A549 (cell line): Measurements from ENCODE around the gene BCAS3.

Experiments used
- EP300 ChIP-seq, 2 experiments: fragments of >200 bp; sonication (Bioruptor Twin); formaldehyde crosslinking; IDR thresholded peaks; 2 replicates in 1 of 2; 3 replicates in 1 of 2; pipeline ENCODE4 v1.6.1; 2016 to 2017
- TF ChIP-seq, protein P1 (sequence below): fragments of >200 bp; sonication (Bioruptor Twin); formaldehyde crosslinking; IDR thresholded peaks from 3 replicates; pipeline ENCODE4 v1.5.1; 2016
- TF ChIP-seq, protein P2 (sequence below): IDR thresholded peaks from 2 replicates; pipeline ENCODE4 v1.6.1; 2012

DNA sequence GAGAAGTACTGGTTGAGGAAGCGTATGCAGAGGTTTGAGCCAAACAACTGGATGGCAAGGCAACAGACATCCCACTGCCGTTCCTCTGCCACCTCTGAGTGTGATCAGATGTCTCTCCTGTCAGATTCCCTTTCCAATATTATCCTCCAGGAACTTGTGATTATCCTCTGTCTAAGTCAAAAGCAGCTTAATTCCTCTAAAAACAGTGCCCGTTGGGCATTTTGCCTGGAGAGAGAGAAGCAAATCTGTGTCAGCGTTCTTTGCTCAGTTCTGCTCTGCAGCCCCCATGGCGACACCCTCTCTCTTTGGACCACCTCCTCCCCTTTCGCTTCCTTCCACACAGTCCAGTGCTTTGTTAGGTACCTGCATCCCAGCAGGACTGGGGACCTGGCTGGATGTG is 665.9 kb downstream of the BCAS3 start:
- TF ChIP-seq, protein P1, sequence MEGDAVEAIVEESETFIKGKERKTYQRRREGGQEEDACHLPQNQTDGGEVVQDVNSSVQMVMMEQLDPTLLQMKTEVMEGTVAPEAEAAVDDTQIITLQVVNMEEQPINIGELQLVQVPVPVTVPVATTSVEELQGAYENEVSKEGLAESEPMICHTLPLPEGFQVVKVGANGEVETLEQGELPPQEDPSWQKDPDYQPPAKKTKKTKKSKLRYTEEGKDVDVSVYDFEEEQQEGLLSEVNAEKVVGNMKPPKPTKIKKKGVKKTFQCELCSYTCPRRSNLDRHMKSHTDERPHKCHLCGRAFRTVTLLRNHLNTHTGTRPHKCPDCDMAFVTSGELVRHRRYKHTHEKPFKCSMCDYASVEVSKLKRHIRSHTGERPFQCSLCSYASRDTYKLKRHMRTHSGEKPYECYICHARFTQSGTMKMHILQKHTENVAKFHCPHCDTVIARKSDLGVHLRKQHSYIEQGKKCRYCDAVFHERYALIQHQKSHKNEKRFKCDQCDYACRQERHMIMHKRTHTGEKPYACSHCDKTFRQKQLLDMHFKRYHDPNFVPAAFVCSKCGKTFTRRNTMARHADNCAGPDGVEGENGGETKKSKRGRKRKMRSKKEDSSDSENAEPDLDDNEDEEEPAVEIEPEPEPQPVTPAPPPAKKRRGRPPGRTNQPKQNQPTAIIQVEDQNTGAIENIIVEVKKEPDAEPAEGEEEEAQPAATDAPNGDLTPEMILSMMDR = no peak
- no peak for TF ChIP-seq EP300 (IDR thresholded peaks at IDR 0.05)
- TF ChIP-seq, protein P2, sequence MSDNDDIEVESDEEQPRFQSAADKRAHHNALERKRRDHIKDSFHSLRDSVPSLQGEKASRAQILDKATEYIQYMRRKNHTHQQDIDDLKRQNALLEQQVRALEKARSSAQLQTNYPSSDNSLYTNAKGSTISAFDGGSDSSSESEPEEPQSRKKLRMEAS = no peak
